Islet precursor cell (in vitro differentiated cells): ENCODE measurements around the gene TCP11L2.
"Not testable (repeated sequence)": the region's sequence is repeated elsewhere in the genome, so short reads cannot be mapped to it uniquely, and the experiment has no call there.

Experiments
- DNase-seq: peaks from one replicate; pipeline ENCODE4 v3.0.0-alpha.2; 2018

Gene TCP11L2

DNA sequence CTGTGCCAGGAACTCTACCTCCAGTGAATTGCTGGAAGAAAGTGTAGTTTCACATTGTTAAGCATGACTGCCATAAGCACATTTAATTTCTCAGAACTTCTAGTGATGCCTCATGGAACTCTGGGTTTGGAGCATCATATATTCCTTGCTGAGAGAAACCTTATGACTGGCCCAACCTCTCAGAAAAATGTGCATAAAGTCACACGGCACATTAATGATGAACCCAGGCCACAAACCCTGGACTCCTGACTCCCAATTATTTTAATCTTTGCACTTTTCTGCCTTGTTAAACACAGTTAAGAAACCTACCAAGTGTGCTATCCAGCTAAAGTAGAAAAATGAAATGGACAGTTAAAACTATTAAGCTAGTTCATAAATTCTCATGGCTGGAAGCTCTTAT is 5.6 kb downstream of the TCP11L2 start:
- DNase-seq: peak; percentile 20

DNA sequence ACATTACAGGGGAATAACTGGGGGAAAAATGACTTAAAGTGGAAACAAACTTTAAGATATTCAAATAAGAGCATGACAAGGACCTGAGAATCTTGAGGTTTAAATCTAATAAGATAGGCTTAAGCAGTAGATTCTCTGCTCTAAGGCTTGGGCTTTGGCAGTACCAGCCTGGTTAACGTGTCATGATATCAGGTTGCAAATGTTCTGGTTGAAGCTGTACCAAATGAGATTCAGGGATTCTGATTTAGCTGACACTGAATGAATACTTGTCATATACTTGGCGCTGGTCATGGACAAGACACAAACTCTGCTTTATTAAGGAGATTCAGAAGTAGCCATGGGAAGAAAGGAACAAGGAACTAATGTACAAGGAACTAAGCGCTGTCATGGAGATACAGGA is 6.1 kb downstream of the TCP11L2 start:
- peak; percentile 55 for DNase-seq

DNA sequence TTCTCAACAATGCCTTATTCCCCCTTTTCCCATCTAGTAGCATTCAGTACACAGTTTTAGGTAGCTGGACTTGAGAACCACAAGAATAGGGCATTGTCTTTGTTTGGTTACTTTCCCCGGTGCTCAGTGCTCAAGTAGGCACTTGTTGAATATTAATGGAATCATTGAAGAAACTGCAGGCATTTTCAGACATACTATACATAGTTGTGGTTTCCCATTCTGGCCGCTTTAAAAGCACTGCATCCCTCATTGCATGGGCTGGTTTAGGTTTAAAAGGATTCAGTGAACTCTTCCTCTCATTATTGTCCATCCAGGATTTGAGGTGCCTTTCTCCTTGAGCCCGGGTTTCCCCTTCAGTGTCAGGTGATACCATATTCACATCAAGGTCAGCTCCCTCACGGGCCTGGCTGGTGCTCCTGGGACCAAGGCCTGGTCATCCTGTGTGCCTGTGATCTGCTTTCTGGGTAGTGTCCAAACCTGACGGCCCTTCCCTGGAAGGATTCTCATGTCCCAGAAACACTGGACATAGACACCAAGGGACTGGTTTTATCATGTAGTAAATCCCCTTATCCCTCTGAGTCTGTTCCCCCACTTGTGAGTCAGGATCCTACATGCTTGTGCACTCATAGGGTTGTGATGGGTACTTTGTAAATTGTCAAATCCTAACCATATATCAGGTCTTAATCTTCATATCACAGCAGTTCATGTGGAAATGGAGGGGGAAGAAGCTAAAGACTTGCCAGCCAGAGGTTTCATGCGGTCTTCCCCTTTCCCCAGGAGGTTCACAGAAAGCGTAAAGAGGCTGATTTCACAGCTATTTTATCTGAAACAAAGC is 7.4 kb downstream of the TCP11L2 start:
- peak; percentile 81 for DNase-seq

DNA sequence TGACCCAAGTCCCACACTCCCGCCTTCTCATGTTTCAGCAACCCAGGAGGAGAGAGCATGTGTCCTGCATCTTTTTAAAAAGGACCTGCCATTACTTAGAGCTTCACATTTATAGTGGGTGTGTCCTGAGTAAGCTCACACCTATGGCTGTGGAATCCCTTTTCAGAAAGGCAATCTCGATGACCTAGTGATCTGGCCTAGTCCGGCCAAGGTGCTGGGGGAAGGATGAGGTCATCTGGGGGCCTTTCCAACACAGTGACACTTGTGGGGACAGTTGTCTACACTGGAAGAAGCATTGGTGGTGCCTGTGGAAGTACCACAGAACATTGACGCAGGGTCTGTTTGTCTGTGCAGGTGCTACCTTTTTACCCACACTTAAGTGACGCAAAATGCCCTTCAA is 8.2 kb downstream of the TCP11L2 start:
- DNase-seq: peak; percentile 56

DNA sequence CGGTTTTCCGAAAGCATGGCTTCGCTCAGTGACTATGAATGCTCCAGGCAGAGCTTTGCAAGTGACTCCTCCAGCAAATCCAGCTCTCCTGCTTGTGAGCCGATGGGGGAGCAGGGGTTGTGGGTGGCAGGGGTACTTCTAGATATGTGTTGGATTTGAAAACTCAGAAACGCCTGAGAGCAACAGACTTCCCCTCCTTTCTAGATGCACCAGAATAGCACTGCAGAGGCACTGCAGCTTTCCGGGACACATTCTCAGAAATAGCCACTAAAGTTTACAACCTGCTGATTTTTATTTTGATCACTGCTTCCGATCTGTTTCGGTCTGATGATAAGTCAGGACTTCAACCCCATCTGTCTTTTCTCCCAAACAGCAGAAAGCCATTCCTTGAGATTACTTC is 8.6 kb downstream of the TCP11L2 start:
- no peak for DNase-seq

DNA sequence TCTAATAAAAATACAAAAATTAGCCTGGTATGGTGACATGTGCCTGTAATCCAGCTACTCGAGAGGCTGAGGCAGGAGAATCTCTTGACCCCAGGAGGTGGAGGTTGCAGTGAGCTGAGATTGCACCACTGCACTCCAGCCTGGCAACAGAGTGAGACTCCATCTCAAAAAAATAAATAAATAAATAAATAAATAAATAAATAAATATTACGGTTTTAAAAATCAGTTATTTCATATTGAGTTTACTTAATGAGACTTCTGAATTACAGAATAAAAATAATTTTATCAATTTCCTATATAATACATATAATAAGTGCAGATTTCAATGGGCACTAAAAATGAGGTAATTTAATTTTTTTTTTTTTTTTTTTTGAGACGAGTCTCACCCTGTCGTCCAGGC is 10.9 kb downstream of the TCP11L2 start:
- DNase-seq: not testable (repeated sequence)

DNA sequence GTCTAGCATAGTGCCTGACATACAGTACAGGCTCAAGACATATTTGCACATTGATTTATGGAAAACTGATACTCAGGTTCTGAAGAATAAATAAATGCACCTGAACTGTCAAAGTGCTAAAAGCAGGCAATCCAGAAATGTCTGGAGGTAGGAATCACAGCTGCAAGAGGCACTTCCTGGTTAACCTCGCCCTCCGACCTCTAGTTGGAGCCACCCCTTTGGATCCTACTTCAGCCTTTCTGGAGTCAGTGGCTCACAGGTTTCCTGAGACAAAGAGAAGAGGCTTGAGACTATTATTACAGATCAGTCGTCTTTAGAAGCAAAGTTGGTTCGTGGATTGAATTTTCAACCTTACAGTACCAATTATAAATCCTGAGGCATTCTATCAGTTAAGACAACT is 13.0 kb downstream of the TCP11L2 start:
- DNase-seq: no peak

DNA sequence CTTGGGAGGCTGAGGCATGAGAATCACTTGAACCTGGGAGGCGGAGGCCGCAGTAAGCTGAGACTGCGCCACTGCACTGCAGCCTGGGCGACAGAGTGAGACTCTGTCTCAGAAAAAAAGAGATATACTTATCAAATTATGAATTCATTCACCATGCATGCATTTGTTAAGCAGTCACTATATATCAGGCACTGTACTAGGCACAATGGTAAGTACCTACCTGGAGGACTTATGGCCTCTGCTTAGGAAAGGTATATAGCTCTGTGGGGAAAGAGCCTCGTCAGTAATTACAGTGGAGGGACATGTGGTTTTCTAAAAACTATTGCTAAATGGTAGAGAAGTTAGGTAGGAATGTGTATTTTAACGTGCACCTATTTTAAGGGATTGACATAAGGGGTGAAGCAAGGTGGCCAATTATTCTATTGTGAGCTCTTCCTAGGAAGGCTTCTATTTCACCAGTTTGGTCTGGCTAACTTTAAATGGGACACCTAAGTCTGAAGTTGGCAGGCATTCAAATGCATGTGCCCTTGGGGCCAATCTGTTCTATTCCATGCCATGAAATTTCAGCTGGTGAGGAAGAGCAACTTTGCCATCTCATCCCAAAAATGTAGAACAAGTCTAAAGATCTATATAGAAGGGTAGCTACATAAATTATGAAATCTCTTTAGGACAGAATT is 15.0 kb downstream of the TCP11L2 start:
- DNase-seq: peak; percentile 17

DNA sequence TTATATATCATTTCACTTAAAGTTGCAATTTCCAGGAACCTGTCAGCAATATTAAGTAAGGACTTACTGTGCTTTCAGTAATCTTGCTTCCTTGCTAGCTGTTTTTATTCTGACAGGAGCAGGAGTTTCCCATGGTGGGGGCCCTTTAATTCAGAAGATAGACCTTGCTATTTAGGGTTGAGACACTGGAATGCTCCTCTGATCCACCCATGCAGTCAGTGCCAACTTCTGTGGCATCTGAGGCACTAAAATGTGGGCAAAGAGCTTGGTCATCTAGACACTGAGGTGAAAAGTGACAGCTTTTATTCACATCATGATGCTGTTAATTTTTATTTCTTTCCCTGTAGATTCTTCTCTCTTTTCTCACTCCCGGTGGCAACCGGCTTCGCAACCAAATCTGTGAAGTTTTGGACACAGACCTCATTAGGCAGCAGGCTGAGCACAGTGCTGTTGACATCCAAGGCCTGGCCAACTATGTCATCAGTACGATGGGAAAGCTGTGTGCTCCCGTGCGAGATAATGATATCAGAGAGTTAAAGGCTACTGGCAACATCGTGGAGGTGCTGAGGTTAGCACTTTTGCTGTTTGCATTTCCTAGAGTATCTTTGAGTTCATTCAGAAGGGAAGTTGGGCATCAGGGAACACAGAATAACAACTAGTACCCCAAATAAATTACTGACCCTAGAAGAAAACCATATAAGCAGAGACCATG is 18.8 kb downstream of the TCP11L2 start:
- DNase-seq: peak; percentile 48

DNA sequence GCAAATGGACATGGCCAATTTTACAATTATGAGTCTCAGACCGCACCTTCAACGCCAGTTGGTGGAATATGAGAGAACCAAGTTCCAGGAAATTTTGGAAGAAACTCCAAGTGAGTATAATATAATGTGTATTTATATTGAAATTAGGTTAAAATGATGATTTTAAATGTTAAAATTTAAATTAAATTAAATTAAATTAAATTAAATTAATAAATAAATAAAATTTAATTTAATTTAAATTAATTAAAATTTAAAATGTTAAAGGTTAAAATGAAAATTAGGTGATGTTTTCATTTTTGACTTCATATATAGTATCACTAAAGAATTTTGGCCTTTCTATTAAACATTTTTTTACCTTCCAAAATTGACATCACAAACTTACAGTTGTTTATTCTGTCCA is 21.0 kb downstream of the TCP11L2 start:
- DNase-seq: no peak

DNA sequence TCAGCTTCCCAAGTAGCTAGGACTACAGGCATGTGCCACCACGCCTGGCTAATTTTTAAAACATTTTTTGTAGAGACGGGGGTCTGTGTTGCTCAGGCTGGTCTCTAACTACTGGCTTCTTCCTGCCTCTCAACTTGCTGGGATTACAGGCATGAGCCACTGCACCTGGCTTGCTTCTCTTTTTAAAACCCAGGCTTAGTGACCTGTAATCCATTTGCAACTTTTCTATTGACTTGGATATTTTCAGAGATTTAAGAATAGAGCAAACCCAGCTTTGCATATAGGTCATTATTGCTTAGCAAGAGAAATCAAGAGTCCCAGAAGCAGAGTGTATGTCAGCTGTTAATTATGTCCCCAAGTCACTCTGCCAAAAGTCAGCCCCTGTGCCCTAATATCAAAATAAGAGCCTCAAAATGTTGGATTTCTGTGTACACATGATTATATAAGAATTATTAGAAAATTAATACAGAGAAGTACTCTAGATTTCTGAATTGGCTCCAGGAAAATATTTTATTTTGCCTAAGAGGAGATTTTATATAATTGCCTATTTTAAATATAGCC is 24.9 kb downstream of the TCP11L2 start:
- DNase-seq: peak; percentile 18

DNA sequence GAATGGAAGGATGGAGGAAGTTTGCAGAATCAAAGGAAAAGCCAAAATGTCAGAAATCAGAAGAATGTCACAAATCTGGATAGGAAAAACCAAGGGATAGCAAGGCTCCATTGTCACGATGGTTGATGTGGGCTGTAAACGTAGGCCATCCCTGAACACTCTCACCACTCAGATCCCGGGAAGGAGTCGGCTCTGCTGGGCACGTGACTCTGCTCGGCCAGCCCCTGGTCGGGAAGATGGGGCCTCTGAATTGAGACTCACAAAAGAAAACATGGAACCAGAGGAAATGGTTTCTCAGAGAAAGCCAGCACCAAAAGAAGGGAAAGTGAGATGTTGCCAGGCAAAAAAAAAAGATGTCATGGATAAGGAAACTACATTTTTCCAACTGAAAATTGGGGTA is 26.2 kb downstream of the TCP11L2 start:
- DNase-seq: peak; percentile 45

DNA sequence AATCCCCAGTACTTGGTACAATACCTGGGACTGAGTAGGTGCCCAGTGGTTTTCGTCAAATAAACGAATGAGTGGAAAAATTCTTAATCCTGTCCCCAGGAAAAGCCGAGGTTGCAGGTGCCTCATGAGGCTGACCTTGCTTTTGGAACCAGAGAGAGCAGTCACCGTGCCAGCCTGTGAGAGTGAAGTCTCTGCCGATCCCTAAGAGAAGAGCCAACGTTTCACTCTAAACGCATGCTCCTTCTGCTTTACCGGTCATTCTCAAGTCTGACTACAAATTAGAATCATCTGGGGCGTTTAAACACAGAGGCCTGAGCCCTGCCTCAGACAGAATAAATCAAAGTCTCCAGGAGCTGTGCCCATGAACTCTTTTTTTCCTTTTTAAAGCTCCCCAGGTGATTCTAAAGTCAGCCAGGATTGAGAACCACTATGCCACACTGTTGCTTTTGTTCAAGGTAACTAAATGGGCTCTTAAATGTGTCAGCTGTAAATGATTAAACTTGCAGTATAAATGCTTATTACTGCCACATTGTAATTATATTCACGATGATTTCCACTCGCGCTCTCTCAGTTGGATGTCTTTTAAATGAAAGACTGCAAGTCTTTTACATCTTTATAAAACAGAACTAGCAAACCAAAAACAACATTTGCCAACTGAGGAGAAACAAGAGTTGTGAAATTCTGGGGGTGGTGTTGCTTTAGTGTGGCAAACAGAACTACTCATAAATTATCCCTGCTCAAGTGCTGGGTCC is 26.9 kb downstream of the TCP11L2 start:
- peak; percentile 41 for DNase-seq

DNA sequence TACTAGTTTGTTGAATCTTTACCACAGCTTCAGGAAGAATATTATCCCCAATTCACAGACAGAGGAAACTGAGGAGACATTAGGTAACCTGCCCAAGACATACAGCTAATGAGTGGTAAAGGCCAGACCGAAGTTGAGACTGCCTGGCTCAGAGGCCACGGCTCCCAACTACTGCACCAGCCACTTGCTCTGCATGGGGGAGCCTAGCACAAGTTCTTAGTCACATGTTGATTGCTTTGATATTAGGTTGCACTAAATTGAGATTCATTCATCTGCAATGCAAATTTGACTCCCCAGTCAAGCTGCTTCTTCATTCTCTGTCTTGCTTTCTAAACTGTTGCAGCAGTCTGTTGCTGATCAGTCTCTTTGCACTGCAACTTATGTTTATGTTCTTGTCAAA is 29.1 kb downstream of the TCP11L2 start:
- DNase-seq: peak; percentile 31

DNA sequence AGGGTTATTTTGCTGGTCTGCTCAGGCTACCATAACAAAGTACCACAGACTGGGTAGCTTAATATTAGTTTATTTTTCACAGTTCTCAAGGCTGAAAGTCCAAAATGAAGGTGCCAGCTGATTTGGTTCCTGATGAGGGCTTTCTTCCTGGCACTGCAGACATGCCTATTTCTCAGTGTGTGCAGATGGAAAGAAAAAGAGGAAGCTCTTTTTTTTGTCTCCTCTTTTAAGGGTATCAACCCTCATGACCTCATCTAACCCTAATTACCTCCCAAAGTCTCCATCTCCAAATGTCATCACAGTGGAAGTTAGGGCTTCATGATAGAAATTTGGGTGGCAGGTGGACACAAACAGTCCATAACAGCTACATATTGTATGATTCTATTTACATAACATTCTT is 30.0 kb downstream of the TCP11L2 start:
- peak; percentile 7 for DNase-seq

DNA sequence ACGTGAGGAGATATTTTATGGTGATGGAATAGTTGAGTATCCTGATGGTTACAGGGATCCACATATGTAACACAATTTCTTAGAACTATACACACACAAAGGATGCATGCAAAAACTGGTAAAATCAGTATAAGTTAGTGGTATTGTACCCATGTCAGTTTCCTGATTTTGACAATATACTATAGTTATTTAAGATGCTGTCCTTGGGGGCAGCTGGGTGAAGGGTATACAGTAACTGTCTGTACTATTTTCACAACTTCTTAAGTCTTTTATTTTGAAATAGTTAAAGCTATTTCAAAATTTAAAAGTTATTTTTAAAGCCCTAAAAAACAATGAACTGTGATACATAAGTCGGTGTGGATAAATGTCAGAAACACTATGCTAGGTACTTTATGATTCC is 30.5 kb downstream of the TCP11L2 start:
- DNase-seq: no peak

DNA sequence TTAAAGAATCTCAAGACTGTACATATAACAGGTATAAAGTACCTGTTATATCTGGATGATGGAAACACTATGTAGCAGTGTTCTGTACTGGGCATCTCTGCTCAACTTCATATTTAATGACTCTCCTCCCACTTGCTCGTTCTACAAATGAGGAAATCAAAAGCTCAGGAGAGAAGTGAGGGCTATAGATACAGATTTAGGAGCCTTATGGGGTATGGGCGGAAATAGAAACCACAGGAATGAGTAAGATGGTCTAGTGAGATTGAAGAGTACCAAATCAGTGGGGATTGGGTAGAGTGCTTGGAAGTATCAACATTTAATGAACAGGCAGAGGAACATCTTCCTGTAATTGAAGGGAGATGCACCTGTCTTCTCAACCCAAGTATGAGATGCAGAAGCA is 31.2 kb downstream of the TCP11L2 start:
- DNase-seq: no peak

DNA sequence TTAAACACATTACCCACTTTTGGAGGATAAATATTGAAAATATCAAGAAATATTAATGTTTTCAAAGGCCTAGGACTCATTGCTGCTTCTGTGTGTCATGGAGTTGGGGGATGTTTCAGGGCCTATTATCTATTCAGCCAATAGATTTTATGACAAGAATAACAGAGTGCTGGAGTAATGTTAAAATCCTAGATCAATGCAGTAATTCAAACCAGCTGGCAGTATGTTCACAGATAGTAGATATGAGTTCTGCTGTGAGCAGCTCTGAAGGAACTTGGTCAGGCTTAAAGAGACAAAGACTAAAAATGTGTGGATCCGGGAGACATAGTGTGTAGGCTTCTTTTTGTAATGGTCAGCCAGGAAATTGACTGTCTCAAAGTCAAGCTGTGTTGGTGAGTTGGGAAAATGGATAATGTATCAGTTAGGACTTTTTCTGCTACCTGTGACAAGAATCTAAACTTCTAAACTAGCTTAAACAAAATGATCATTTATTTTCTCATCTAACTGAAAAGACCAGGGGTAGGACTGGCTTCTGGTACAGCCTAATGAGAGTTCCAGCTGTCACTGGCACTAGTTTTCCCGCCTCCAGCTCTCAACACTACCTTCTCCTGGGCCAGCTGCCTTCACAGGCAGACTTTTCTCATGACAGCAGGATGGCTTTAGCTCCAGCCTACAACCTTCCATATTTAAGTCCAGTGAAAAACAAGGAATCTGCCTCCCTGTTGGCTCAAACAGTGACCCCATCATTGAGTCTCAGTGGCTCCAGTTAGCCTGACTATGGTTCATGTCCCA is 38.7 kb downstream of the TCP11L2 start:
- DNase-seq: peak; percentile 19

DNA sequence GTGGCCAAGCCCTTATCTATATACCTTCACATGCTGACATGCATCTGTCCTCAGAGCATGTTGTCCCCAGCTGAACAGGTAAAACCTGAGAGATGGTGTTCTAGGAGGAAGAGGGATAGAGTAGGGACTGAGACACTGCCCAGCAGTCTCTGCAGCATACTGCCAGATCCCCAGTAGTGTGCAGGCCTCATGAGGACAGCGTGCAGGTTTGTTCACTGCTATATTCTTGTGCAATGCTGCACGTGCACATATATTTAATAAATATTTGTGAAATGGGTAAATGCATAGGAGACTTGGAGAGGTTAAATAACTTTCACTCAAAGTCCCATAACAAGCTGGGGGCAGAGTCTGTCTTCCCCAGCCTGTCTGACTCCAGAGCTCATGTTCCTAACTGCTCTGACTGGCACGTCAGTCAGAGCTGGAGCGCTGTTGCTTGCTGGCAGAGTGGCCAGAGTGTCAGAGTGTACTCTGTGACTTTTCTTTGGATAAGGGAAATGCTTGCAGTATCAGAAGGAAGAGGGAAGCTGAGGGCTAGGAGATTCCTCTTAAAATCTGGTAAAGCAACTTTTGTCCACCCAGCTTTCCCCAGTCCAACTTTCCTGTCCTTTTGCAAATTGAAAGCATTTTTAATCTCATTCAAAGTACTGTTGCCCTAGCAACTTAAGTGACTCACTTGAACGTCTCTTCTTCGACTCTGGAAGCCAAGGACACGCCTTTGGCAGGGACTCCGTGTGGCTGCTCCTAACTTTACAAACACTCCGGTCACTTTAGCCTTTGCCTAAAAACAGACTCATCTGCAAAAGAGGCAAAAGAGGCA is 40.1 kb downstream of the TCP11L2 start:
- DNase-seq: peak; percentile 57

DNA sequence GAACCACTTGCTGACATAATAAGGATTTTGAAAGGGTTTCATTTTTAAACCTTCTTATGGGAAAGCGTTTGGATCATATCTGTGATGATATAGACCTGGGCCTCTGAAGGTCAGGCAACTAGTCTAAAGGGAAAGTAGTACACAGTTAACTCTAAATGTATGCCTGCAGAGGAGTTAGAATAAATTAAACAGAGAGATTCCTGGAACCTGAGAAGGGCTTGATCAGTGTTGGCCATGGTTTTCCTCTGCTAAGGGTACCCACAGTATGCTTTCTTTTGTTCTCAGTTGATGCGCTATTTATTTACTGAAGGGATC is 40.6 kb downstream of the TCP11L2 start:
- no peak for DNase-seq

DNA sequence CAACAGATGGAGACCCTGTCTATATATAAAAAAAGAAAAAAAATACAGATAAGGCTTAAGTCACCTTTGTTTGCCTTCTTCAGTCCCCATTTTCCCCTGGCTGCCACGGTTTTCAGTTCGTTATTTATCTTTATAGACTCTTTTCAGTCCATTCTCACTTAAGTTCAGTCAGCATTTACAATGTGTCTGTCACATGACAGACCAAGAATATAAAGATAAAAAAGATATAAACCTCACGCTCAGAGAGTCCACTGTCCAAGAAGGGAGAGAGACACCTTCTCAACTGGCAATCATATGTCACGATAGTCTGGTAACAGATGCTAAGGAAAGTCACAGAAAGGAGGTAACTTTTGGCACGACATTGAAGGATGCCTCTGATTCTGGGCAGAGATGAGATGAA is 41.6 kb downstream of the TCP11L2 start:
- DNase-seq: peak; percentile 21
